GM18951 (cell line): ENCODE measurements around the gene KLHL35.
"Not testable (repeated sequence)": the region's sequence is repeated elsewhere in the genome, so short reads cannot be mapped to it uniquely, and the experiment has no call there.

ENCODE experiments used
- POLR2A ChIP-seq: IDR thresholded peaks from 4 replicates; pipeline ENCODE4 v1.6.1; 2011; ENCODE audit warnings: mild to moderate bottlenecking; ENCODE audit not compliant: insufficient read length, insufficient read depth; ENCODE audit errors: extremely low read depth
- in situ Hi-C: fragments of 300-500 bp; cut with MboI; formaldehyde crosslinking; loops from one replicate; pipeline ENCODE4 v1.12.0; 2022; ENCODE audit warnings: low sequenced_read_pairs, mixed read lengths, inconsistent platforms; ENCODE audit not compliant: unreplicated experiment

Gene KLHL35

DNA sequence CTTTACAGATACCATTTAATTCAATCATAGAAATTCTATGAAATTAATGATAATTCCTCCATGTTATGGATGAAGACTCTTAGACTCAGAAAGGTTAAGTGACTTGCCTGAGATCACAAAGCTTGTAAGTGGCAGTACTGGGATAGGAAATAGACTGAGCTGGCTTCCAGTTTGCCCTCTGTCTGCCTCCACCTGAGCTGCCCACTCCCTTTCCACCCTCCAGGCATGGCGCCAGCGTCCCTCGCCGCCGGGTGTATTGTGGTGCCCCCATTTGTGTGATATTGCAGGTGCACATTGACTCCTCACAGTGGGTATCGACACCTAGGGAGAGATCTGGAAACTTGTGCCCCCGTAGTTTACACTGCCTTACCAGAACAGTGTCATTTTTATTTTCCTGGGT, 43.1 kb downstream of the KLHL35 start:
- TF ChIP-seq POLR2A = no peak
- in situ Hi-C loops = no loop called here

DNA sequence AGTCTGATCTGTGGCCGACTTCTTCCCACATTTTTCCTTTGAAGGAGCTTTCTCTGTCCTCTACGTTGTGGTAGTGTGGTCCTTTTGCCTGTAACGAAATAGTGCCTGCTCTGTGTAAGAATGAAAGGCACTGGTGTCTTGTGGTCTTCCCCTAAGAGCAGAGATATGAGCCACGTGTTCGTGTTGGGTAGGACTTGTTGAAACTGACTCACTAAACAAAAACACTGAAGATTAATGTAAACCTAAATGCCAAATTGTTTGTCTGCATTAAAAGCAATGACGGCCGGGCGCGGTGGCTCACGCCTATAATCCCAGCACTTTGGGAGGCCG, 43.8 kb downstream of the KLHL35 start:
- in situ Hi-C loops = no loop called here
- no peak for TF ChIP-seq POLR2A

DNA sequence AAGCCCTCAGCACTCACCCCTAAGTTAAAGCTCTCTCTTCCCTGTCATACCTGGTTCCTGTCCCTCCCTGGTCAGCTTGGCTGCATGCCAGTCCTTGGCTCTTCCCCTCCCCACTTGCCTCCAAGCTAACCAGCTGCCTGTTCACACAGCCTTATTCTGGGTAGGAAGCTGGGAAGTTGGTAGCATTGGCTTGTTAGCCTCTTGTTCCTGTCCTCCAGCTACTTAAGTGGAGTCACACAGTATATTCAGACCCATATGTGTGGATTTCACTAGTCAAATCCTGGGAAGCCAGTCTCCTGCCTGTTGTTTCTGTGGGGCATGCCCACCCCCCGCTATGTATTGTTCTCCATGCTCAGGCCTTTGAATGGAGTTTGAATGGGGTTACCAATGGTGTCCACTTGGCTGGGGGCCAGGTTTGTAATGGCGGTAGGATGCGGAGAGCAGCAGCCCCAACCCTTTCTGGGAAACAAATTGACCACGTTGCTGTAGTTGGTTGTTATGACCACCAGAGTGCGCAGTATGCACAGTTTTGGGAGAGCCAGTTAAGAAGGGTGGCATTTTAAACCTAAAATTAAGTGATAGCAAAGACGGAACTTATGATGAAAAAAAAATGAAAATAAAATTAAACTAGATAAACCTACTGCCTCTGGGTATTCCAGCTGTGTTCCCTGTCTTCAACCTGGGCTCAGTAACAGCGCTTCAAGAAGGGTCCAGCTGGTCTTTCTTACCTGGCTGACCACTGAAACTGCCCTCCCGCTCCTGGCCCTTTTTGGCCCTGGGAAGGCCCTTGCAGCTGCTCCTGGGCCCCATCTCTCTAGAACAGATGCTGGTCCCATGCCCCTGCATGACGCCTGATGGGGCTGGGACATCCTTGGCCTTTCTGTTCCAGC, 44.4 kb downstream of the KLHL35 start:
- no peak for TF ChIP-seq POLR2A
- in situ Hi-C loops = no loop called here

DNA sequence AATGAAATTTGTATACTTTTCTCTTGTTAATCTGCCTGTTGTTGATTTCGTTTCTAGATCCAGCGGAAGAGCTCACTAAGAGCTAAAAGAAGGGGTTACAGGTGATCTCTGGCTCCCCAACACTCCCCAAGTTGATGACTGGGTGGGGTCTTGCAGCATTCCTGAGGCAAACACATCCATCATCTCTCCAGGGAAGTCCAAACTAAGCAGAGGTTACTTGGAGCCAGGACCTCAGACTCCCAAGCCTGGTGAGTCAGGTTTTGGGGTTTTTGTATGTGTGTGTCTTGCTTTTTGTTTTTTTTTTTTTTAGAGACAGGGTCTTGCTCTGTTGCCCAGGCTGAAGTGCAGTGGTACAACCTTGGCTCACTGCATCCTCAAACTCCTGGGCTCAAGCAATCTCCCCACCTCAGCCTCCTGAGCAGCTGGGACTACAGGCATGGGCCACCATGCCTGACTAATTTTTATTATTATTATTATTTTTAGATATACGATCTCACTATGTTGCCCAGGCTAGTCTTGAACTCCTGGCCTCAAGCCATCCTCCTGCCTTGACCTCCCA, 45.2 kb downstream of the KLHL35 start:
- in situ Hi-C loops = no loop called here
- no peak for TF ChIP-seq POLR2A

DNA sequence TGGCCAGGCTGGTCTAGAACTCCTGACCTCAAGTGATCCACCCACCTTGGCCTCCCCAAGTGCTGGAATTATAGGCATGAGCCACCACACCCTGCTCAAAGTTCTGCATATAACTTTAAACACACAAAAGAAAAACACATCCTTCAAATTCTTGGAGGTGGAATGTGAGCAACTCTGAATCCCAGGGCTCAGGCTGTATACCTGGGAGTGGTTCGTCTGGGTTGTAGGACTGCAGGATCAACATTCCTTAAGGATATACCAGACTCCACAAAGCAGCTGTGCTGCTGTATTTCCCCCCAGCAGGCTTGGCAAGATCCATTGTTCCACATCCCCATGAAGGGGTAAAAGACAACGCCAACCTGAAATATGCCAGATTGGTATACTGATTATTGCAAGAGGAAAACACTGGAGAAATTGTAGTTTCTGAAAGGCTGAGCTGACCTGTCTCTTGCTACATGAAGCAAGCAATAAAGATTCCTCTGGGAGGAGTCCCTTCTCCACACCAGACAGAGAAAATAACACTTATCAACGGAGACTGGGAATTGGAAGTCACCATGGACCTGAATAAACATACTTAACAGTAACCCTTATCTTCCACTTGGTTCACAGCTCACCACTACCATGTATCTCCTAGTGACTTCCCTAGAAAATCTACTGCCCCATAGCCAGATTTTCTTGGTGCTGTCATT, 45.9 kb downstream of the KLHL35 start:
- no peak for TF ChIP-seq POLR2A
- in situ Hi-C loops = no loop called here

DNA sequence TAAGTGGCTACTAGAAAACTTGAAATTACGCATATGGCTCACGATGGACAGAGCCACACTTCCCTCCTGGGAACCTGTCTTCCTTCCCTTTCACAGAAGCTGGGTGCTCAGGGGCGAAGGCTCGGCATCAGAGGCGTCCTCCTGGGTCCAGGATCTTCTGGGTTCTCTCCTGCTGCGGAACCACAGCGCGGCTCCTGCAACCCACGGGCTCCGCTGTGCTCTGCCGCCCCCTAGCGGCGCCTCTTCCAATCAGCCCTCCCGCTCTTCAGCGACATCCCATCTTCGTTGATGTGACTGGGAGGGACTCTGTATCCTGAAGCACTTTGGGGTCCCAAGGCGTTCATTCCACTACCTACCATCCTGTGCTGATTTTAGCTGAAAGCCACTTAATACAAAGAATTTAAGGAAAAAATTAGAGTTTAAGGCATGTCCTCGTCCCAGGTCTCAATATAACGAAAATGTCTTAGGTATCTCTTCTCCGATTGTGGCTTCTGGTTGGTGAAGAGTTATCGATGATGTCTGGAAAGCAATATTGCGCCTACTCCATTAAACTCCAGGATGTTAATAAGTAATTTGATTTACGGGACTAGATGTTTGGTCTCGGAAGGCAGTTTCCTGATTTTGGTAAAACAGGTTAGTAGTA, 48.4 kb downstream of the KLHL35 start:
- no peak for TF ChIP-seq POLR2A
- in situ Hi-C loops = loop anchor here (5.0 kb wide), 1 partner anchor 107 kb away; no protein-coding TSS in a partner anchor

DNA sequence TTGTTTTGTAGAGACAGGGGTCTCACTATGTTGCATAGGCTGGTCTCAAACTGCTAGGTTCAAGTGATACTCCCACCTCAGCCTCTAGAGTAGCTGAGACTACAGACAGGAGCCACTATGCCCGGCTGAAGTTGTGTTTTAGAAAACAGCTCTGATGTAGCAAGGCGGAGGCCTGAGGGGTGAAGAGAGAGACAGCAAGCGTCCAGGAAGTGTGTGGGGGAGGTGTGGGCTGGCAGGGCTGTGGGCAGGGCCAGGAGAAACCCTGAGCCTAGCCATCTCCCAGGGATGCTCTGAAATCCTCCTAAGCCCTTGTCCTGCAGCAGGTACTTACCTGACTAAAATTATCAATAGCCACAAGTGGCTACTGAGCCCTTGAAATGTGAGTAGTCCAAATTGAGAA, 49.8 kb downstream of the KLHL35 start:
- no peak for TF ChIP-seq POLR2A
- in situ Hi-C loops = loop anchor here (5.0 kb wide), 1 partner anchor 106 kb away; no protein-coding TSS in a partner anchor

DNA sequence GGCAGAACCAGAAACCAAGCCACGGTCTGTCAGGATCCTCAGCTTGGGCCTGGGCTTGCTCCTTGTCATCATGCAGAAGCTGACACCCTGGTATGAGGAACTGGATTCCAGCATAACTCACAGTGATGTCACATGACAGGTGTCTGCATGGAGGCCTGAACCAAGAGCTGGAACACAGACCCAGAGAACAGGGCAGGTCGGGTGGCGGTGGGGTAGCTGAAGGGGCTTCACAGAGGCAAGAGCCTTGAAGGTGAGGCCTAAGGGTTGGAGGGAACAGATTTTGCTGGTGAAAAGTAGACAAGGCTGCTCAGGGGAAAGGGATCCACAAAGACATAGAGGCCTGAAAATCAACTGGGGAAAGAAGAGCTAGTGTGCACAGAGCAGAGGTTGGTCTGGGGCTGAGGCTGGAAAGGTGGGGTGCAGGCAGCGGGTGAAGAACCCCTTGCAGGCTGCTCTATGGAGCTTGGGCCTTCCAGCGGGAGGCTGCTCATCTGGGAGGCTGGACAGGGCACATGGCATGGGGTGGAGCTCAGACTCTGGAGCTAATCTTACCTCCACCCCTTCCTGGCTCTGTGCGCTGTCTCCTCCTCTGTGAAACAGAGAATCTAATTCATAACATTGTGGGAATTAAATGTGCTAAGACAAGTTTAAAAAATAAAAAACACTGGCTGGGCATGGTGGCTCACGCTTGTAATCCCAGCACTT, 52.1 kb downstream of the KLHL35 start:
- in situ Hi-C loops = loop anchor here (5.0 kb wide), 1 partner anchor 104 kb away; no protein-coding TSS in a partner anchor
- TF ChIP-seq POLR2A = no peak

DNA sequence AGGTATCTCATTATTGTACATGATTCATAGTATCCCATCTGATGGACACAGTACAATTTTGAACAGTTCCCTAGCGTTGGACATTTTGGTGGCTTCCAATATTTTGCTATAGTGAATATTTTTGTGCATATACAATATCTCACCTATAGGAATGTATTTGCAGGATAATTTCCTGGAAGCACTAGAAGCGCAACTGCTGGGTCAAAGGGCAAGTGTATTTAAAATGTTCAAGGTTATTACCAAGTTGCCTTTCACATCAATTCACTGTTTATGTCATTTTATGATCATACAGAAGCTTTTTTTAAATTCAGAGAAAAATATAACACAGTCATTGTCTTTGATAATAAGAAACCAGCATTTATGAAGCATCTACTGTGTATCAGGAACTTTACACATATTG, 52.8 kb downstream of the KLHL35 start:
- in situ Hi-C loops = loop anchor here (5.0 kb wide), 1 partner anchor 103 kb away; no protein-coding TSS in a partner anchor
- TF ChIP-seq POLR2A = no peak

DNA sequence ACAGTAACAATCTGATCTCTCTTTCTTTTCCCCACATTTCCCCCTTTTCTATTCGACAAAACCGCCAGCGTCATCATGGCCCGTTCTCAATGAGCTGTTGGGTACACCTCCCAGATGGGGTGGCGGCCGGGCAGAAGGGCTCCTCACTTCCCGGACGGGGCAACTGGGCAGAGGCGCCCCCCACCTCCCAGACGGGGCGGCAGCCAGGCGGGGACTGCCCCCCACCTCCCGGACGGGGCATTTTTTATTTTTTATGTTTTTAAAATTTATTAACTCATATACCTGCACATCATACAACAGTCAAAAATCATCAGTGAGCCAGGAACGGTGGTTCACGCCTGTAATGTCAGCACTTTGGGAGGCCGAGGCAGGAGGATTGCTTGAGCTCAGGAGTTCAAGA, 54.2 kb downstream of the KLHL35 start:
- in situ Hi-C loops = not testable (repeated sequence)

DNA sequence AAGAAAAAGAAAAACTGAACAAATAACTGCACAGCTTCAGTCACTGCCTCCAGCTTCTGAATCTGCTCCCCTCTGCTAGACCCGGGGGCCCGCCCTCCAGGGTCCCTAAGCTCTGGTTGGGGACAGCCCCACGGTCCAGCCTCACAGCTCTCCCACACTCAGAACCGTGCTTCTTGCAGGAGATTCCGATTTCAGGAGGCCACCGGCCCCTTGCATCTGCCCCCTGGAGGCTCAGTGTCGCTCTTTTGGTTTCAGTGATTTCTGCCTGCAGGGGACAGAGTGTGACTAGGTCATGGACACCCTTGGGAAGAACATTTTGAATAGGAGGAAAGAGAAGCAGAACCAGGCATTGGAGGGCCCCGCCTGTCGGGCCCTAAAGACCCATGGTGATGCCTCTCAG, 56.8 kb downstream of the KLHL35 start:
- in situ Hi-C loops = no loop called here

DNA sequence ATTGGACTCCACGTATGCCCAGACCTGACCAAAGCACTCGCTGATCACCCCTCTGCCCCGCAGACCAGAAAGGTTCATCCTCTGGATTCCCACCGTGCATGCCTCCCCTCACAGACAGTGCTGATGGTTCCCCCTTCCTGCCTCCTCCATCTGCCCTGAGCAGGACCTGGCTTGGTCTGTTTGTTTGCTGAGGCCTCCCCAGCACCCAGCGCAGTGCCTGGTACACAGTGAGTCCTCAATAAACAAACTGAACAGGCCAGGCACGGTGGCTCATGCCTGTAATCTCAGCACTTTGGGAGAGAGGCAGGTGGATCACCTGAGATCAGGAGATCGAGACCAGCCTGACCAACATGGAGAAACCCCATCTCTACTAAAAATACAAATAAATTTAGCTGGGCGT, 57.4 kb downstream of the KLHL35 start:
- TF ChIP-seq POLR2A = no peak
- in situ Hi-C loops = no loop called here

More for the DNA sequence above, 56.8 kb downstream of the KLHL35 start:
- TF ChIP-seq POLR2A = no peak

DNA sequence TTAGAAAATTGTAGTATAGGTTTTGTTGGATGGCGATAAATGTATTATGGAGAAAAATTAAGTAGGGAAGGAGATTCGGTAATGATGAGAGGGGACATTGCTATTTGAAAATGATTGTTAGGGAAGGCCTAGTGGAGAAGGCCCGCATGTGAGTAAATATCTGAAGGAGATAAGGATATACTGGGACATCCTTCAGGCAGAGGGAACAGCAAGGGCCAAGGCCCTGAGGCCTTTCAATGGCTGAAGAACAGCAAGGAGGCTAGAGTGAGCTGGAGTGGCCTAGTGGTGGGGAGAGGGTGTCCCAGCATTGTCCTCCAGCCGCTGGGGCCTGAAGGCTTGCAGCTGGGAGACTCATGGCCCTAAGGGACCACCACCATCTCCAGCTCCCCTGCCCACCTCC, 58.4 kb downstream of the KLHL35 start:
- in situ Hi-C loops = no loop called here
- TF ChIP-seq POLR2A = no peak
